Neural cell (in vitro differentiated cells): ENCODE data around the gene PERM1.
"Not testable (repeated sequence)": the region's sequence is repeated elsewhere in the genome, so short reads cannot be mapped to it uniquely, and the experiment has no call there.

Experiments
- EZH2 ChIP-seq: fragments of 200-600, 300-800 bp; shearing (Covaris generic), sonication (generic); IDR thresholded peaks from 2 replicates; pipeline ENCODE4 v1.6.1; 2014; ENCODE audit warnings: antibody characterized with exemption, low read length, borderline replicate concordance, mild to moderate bottlenecking; ENCODE audit not compliant: insufficient read depth, poor library complexity, severe bottlenecking
- REST ChIP-seq: IDR thresholded peaks from 2 replicates; pipeline ENCODE4 v1.6.1; 2012; ENCODE audit warnings: borderline replicate concordance

DNA sequence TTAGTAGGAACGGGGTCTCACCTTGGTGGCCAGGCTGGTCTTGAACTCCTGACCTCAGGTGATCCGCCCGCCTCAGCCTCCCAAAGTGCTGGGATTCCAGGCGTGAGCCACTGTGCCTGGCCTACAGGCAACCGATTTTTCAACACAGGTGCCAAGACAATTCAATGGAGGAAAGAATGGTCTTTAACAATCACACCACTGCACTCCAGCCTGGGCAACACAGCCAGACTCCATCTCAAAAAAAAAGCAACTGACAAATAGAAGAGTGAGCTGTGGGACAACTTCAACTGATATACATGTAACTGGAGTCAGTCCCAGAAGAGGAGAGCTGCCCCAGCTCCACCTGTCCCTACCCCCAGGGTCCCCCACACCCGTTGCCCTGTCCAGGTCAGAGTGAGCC, 12.7 kb upstream of the PERM1 start:
- not testable (repeated sequence) for TF ChIP-seq REST, EZH2
